Suprapubic skin (tissue), 4 donors: ENCODE data around the gene ACP4.

Experiments
- EP300 ChIP-seq: sonication (generic); formaldehyde crosslinking; IDR thresholded peaks from one replicate; pipeline ENCODE4 v1.6.1; 2017; ENCODE audit warnings: antibody characterized with exemption
- POLR2A ChIP-seq, 2 donors: fragments of 450-650 bp; IDR thresholded peaks; one replicate each; pipeline ENCODE4 v1.6.1; 2017; ENCODE audit warnings: antibody characterized with exemption in 2 of 2, mild to moderate bottlenecking in 2 of 2, moderate library complexity in 2 of 2
- POLR2AphosphoS5 ChIP-seq, 3 donors: sonication (generic); formaldehyde crosslinking; IDR thresholded peaks; one replicate each; pipeline ENCODE4 v1.6.1; 2017; ENCODE audit warnings: antibody characterized with exemption in 3 of 3
- TF ChIP-seq, protein P1 (sequence below), 2 donors: fragments of 200-600 bp in 1 of 2; fragments of 450-650 bp in 1 of 2; sonication (generic) in 1 of 2; IDR thresholded peaks; one replicate each; pipeline ENCODE4 v1.5.1; 2016 to 2019; ENCODE audit warnings: antibody characterized with exemption in 2 of 2, mild to moderate bottlenecking in 1 of 2, moderate library complexity in 1 of 2

DNA sequence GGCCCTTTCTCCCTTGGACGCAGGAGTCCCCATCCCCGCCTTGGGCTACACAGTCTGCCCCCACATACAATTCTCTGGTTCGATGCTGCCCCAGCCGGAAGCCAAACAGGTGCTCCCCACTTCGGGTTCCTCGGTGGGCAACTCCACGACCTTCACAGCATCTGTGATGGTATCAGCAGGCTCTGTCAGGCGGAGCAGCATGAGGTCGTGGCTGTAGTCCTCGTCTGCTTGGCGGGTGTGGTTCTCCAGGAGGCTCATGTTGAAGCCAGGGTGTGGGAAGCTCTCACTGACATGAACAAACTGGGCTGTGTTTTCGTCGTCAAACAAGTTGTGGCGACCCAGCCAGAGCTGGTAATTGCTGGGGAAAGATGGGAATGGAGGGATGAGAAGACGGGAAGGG lies 29.9 kb downstream of the ACP4 start:
- no peak for TF ChIP-seq POLR2AphosphoS5 (IDR thresholded peaks at IDR 0.05)
- TF ChIP-seq, protein P1, sequence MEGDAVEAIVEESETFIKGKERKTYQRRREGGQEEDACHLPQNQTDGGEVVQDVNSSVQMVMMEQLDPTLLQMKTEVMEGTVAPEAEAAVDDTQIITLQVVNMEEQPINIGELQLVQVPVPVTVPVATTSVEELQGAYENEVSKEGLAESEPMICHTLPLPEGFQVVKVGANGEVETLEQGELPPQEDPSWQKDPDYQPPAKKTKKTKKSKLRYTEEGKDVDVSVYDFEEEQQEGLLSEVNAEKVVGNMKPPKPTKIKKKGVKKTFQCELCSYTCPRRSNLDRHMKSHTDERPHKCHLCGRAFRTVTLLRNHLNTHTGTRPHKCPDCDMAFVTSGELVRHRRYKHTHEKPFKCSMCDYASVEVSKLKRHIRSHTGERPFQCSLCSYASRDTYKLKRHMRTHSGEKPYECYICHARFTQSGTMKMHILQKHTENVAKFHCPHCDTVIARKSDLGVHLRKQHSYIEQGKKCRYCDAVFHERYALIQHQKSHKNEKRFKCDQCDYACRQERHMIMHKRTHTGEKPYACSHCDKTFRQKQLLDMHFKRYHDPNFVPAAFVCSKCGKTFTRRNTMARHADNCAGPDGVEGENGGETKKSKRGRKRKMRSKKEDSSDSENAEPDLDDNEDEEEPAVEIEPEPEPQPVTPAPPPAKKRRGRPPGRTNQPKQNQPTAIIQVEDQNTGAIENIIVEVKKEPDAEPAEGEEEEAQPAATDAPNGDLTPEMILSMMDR (IDR thresholded peaks at IDR 0.05), result no peak
- no peak for TF ChIP-seq POLR2A (IDR thresholded peaks at IDR 0.05)
- TF ChIP-seq EP300, result no peak
